Activated CD8-positive, alpha-beta memory T cell treated with anti-CD3 and anti-CD28 coated beads, Interleukin-2, amount 50 U/mL, for 1 hour (primary cell): ENCODE data around the gene DGKZ.
A peak's percentile ranks its signal among the peaks of the same experiment; 100 is the strongest.

ENCODE experiments used
- DNase-seq: peaks from one replicate; pipeline ENCODE4 v3.0.0-alpha.2; 2020; ENCODE audit errors: extremely low read depth

The DGKZ gene

DNA sequence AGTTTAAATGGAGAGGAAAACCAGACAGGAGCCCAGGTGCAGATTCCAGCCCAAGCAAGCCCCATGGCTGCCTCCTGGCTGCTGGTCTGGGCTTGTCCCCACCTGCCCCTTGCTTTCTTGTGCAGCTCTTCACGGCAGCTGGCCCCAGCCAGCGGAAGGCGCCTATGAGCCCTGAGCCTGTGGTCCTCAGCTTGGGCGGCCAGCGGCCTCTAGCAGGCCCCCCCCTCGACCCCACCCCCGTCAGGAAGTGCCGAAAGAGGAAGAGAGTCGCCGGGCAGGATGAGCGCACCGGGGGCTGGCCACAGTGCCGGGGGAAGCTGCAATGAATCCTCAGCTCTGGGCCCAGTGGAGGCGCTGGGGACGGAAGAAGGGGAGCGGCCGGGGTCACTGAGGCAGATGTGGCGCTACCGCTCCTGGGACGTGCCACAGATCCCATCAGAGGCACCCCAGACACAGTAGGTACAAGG is 2.1 kb upstream of the DGKZ start:
- DNase-seq = no peak

DNA sequence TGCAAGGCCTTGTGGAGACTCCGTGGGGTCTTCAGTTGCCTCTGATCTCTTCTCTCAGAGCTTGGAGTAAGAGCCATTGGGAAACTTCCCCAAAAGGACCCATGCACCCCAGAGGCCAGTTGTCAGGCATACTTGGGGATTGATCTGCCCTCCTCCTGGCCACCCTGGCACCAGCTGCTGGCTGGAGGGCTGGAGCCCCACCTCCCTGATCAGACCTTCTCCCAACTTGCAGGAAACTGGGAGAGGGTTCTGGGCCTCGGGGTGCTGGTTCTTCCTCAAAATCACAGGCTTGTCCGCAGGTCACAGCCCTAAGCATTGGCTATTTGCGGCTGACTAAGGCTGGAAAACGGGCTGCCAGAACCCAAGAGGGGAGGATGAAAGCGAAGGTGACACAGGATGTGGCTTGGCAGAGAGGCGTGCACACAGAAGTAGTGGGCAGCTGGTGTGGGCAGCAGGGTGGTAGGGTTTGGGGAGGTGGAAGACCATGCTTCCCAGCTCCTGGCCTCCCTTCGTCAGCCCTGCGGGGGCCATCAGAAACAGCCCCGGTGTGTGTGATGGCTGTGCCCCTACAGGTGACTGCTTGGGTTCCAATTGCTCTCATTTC is 1.3 kb upstream of the DGKZ start:
- DNase-seq = no peak

DNA sequence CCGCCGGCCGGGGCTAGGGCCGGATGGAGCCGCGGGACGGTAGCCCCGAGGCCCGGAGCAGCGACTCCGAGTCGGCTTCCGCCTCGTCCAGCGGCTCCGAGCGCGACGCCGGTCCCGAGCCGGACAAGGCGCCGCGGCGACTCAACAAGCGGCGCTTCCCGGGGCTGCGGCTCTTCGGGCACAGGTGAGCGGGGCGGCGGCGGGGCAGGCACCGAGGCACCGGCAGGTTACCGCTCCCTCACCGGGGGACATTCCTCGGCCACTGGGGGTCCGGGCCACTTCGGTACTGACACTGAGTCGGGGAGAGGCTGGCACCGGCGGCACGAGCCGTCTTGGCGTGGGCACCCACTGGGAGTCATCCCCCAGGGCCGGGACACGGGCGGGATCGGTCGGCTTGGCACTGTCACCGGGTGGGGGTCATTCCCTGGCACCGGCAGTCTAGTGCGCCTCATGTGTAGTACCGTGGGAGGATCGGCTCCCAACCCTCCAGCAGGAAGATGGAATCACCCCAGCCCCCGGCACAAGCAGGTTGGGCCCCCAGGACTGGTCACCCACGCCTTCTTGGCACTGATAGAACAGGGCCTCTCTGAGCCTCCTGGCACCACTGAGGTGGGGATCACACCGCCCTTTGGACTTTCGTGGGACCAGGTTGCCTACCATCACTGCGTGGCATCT is 511 bp downstream of the DGKZ start:
- no peak for DNase-seq

DNA sequence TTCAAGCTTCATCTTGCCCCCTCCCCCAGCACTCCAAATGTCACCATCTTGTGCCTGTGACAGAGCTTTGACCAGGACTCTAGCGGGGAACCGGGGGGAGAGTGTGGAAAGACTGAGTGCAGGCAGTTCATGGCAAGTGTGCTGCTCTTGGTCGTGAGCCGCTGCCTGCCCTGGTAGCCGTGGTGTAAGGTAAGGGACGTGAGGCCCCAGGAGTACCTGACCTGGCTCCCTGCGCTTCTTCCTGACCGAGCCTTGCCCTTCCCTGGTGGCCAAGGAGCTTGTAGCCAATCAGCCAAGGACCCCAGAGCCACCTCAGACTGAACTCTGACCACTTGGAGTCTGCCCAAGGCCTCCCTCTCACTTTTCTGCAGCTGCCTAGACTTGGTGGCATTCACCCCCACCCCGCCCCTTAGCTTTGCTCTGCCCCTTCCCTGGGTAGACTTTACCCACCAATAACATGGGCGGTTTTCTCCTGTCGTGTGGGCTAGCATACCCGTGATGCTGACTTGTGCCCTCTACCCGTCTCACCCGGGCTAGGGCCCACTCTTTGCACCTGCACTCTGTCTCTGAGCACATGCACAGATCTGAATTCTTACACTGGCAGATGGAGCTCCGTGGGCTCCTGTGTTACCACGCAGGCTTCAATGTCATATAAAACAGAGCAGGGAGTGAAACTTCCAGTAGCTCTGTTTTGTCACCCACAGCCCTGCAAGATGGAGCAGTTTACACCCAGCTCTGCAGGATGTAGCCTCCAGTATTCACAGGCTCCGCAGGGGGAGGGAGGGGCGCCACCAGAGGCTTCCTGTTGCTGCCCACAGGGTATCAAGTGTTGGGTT is 1.5 kb downstream of the DGKZ start:
- DNase-seq = no peak

DNA sequence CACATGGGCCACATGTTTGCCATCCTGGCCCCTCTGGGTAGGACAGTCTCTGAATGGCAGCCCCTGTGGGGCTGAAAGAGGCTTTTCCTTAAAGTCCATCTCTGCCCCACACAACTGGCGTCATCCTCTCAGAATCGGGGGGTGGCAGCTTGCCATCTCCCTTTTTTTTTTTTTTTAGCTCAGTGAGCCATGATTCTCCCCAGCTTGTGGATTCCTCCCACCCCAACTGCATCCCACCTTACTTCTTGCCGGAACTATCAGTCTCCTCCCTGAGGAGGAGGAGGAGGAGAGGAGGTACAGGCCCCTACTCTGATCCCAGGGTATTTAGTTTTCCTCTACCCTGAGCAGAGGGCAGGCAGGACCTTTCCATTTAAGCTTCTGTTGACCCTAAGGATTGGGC is 3.4 kb downstream of the DGKZ start:
- no peak for DNase-seq

DNA sequence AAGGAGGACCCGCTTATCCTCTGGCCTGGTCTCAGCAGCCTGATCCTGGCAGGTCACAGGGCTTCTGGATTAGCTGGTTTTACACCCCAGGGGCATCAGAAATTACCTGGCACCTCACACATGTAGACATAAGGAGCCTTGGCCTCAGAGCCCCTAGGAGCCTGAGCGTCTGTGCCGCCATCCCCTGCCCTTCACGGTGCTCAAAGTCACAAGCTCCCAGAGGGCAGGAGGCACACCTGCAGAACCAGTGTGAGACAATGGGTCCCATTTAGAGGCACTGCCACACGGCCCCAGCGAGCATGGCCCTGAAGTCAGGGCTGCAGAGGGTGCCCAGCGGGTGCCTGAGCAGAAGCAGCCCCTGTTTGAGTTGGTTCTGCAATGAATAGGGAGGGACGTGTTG is 3.9 kb downstream of the DGKZ start:
- no peak for DNase-seq

DNA sequence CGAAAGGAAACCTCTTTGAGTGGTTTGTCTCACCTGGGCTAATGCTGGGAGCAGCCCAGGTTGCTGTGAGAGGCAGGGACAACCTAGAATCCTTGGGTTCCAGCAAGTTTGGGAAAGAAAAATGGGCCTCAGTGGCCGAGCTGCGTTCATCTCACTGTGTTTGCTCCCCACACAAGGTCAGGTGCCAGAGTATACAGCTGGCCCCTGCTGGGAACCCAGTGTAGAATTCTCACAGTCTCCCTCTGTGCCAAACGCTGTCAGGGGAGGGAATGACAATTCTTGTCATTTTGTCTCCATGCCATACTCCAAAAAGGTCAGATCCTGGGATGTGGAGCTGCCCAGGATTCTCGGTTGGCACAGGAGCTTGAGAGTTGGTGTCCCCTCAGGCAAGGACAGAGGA is 4.3 kb downstream of the DGKZ start:
- DNase-seq = no peak

DNA sequence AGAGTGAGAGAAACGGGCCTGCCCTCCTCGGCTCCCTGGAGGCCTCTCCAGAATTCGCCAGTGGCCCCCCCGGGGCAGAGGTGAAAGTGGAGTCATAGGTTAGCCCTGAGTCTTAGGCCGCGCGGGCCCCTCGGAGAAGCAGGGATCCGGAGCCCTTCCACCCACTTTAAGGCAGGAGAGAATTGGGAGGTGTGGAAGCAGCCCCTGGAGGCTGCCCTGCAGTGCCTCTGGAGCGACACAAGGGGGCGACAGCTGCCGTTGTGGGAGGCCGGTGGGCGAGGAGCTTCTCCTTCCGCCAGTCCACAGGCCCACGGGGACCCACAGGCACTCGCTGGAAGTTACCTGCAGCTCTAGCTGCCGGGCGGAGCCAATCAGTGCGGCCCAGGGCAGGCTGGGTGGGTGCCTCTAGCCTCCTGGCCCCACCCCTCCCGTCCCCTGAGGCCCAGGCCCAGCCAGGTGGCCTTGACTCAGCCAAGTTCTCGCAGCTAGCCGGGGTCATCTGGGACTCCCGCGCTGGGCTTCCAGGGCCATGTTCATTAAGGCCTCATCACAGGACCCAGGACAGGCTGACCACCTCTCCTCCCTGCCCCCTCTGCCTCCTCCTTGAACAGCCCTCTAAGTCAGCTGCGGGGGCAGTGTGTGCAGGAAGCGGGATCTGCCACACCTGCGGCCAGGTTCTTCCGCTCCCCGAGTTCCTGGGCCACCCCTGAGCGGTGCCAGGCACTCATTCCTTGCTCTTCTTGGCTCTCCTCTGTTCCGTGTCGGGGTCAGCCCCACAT is 5.0 kb downstream of the DGKZ start:
- DNase-seq = peak; percentile 69

GRCh38 chr11:46353698-46354097 is 6.4 kb downstream of the DGKZ start:
- DNase-seq = no peak

DNA sequence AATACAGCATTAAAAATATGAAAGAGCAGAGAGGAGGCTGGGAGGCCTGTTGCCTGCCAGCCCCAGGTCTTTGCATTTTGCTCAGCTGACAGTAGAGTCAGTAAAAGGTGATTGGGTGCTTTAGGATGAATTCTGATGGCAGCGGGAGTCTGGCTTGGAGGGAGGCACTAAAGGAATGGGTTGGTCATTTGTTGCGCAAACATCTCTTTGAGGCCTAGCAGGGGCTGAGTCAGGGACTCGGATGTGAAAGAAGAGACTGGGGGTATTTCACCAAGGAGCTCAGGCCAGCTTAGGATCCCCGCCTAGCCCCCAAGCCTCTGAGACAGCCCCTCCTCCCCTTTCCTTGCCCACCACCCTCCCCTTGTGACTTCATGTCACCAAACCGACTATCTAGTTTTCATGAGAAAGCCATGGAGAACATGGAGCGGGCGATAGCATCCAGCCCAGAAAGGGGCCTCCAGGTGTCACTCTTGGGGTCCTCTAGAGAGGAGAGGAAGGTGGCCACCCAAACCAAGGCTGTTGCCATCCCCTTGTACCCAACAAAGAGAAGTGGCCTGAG is 9.7 kb downstream of the DGKZ start:
- DNase-seq = no peak

DNA sequence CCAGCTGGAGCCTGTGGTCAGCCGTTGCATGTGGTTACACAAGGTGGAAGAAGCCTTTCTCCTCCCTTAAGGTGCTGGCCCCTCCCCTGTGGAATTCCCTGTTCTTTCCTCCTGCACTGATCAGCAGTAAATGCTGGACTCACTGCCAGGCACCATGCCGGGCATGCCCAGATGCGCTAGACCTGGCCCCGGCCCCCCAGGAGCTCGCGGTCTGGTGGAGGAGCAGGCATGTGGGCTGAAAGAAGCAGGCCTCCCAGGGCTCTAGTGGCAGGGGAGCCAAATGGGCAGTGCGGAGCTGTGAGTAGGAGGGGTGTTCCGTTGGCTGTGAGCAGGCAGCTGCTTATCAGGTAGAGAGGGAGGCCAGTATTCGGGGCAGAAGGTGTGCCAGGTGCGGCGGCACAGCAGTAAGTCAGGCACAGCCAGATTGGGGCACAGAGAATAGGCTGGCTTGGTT is 10.2 kb downstream of the DGKZ start:
- DNase-seq = no peak

DNA sequence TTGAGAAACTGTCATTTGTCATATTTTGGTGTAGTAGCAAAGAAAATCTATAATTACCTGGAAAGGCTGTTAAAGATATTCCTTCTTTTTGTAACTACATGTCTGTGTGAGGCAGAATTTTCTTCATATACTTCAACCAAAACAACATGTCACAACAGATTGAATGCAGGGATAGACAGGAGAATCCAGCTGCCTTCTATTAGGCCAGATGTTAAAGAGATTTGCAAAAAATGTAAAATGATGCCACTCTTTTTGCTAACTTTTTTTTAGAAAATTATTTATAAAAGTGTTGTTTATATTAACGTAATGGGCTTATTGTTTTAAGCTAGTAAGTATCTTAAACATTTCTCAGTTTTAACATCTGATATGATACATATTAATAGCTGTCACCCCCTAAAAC is 12.7 kb downstream of the DGKZ start:
- DNase-seq = no peak

DNA sequence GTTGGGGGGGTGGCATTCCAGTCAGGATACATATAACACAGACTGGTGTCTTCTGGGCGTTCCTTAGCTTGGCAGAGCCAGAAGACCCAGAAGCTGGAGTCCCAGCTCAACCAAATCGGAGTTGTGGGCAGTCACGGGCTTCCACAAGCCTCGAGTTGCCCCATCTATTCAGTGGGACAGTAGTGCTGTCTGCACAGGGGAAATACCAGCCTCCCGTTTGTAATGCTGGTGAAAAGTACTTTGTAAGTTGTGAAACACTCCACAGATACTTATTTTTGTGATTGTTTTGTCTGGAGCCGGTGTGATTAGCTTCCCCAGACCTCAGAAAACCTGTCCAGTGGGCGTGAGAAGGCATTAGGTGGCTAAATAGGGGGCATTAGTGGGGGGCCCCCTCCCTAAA is 13.6 kb downstream of the DGKZ start:
- no peak for DNase-seq

DNA sequence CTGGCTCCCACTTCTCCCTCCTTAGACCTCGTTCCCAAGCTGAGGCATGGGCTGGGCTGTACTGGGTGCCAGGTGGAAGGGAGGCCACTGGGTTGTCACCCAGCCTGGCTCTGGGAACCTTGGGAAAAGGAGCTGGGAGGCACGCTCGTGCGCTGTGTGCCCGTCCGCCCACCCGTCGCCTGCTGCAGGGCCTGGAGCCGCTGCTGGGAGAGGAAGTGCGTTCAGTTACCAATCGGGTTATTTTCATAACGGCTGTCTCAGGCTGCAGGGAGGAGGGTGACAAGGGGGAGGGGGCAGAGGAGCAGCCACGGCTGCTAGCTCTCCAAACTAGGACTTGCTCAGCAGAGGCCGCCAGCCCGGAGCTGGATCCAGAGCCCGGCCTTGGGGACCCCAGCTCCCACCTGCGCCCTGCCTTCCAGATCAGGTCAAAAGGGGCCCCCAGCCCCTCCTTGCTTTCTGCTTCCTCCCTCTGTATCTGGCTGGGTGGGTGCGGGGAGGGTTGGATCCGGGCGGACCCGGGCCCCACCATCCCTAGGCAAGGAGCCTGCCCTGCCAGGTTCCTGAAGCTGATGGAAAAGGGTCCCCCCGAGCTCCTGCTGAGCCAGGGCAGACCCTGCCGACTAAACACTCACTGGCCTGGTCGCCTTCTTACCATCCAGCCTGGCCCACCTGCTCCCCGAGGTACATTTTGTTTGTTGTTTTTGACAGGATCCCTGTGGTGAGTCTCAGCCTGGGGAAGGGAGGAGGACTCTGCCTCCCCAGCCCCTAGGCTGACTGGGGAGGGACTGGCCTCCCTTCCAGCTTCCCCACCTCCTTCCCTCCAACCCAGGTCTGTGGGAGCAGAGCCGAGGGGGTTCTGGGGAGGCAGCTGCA is 14.3 kb downstream of the DGKZ start:
- DNase-seq = no peak

DNA sequence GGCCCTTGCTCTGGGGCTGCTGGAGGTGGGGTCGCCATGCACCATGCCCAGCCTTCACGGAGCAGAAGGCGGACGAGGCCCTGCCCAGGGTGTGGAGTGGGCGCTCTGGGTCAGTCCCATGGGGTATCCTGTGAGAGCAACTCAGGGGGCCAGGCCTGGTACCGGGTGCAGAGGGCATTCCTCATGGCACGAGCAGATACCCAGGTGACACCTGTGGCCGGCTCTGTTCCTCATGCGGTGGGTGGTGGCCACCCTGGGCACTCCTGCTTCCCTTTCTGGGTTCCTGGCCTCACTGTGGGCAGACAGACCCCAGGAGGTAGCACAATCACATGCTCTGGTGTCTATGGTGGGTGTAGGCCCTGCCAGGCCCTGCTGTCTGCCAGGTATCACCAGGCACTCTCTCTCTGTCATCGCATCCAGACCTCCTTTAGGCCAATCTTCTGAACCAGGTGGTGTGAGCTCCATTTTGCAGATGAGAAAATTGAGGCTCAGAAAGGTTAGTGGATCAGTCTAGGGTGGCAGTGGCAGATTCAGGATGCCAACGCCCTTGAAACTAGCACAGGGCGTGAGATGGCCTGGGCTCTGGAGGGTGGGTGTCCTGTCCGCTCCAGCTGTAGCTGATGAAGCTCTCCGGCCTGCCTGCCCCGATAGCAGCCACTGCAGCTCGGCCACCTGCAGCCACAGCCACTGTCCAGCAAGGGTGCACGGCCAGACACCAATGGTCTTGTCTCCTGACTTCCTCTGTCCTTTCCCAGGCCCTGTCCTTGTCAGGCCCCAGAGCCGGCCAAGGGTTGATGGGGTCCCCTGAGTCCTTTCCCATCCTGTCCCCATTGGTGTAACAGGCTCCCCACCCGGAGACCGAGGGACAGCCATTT is 15.1 kb downstream of the DGKZ start:
- no peak for DNase-seq

GRCh38 chr11:46363031-46363407 is 15.8 kb downstream of the DGKZ start:
- no peak for DNase-seq

GRCh38 chr11:46363455-46364005 is 16.3 kb downstream of the DGKZ start:
- DNase-seq = no peak

- no peak for DNase-seq
Measured at GRCh38 chr11:46364056-46364455, 16.8 kb downstream of the DGKZ start.

GRCh38 chr11:46364791-46365190 is 17.5 kb downstream of the DGKZ start:
- DNase-seq = no peak
